ENCODE data around the gene SEMA4D. TPM values are rescaled to one million over a fixed set of nuclear protein-coding genes. Genes with fewer than 3 reads are reported as not detected.
A peak's percentile ranks its signal among the peaks of the same experiment; 100 is the strongest.

The SEMA4D gene
- total RNA-seq, 1 donor = 0.43 TPM

GRCh38 chr9:89431930-89432725 lies 65.8 kb downstream of the SEMA4D start:
- no peak for TF ChIP-seq CTCF (IDR thresholded peaks at IDR 0.05; ENCODE audit: insufficient read depth, low read depth, low read length)
- no peak overlapping the region for H3K4me3 ChIP-seq (ENCODE audit: low read depth, low read length)
- no peak for DNase-seq (ENCODE audit: low read depth)

GRCh38 chr9:89430995-89431394 lies 66.9 kb downstream of the SEMA4D start:
- no peak overlapping the region for H3K4me3 ChIP-seq (ENCODE audit: low read depth, low read length)
- DNase-seq (ENCODE audit: low read depth) = no peak
- TF ChIP-seq CTCF (IDR thresholded peaks at IDR 0.05; ENCODE audit: insufficient read depth, low read depth, low read length) = no peak

- TF ChIP-seq CTCF (IDR thresholded peaks at IDR 0.05; ENCODE audit: insufficient read depth, low read depth, low read length) = peak; percentile 43
- DNase-seq (ENCODE audit: low read depth) = no peak
- no peak overlapping the region for H3K4me3 ChIP-seq (ENCODE audit: low read depth, low read length)
Observed at GRCh38 chr9:89428901-89429890, 68.7 kb downstream of the SEMA4D start.

- TF ChIP-seq CTCF (IDR thresholded peaks at IDR 0.05; ENCODE audit: insufficient read depth, low read depth, low read length) = no peak
- no peak for DNase-seq (ENCODE audit: low read depth)
- H3K4me3 ChIP-seq (ENCODE audit: low read depth, low read length) = no peak overlapping the region
Observed at GRCh38 chr9:89428222-89428761, 69.6 kb downstream of the SEMA4D start.

GRCh38 chr9:89427621-89428221 lies 70.2 kb downstream of the SEMA4D start:
- no peak overlapping the region for H3K4me3 ChIP-seq (ENCODE audit: low read depth, low read length)
- no peak for DNase-seq (ENCODE audit: low read depth)
- no peak for TF ChIP-seq CTCF (IDR thresholded peaks at IDR 0.05; ENCODE audit: insufficient read depth, low read depth, low read length)

- no peak for DNase-seq (ENCODE audit: low read depth)
- no peak overlapping the region for H3K4me3 ChIP-seq (ENCODE audit: low read depth, low read length)
- no peak for TF ChIP-seq CTCF (IDR thresholded peaks at IDR 0.05; ENCODE audit: insufficient read depth, low read depth, low read length)
Observed at GRCh38 chr9:89426384-89426961, 71.4 kb downstream of the SEMA4D start.

Measured in fibroblast of villous mesenchyme (primary cell).